Mesendoderm (in vitro differentiated cells): Measurements from ENCODE around the gene NPR1.

ENCODE experiments used
- DNase-seq: peaks from one replicate; pipeline ENCODE4 v3.0.0; 2013
- H2AK5ac ChIP-seq: 2 replicates; pipeline ENCODE4 v1.6.1; 2013; ENCODE audit warnings: low read length, inconsistent platforms
- H2BK120ac ChIP-seq: 2 replicates; pipeline ENCODE4 v1.6.1; 2013; ENCODE audit warnings: low read depth, mild to moderate bottlenecking, low read length, moderate library complexity, mixed read lengths
- H2BK15ac ChIP-seq: replicated peaks from 2 replicates; pipeline ENCODE4 v1.6.1; 2013; ENCODE audit warnings: low read depth, mild to moderate bottlenecking, moderate library complexity
- H2BK5ac ChIP-seq: 2 replicates; pipeline ENCODE4 v1.6.1; 2013; ENCODE audit warnings: low read length, inconsistent platforms
- H3K18ac ChIP-seq: 2 replicates; pipeline ENCODE4 v1.6.1; 2013; ENCODE audit warnings: mild to moderate bottlenecking, low read length, mixed read lengths
- H3K23ac ChIP-seq: one replicate; pipeline ENCODE4 v1.6.1; 2013; ENCODE audit warnings: low read length
- H3K27ac ChIP-seq: 2 replicates; pipeline ENCODE4 v1.5.1; 2013; ENCODE audit warnings: low read depth, mild to moderate bottlenecking, inconsistent platforms, low read length, moderate library complexity
- H3K27me3 ChIP-seq: 2 replicates; pipeline ENCODE4 v1.6.1; 2013; ENCODE audit warnings: low read length, control low read depth, mild to moderate bottlenecking, inconsistent platforms; ENCODE audit not compliant: insufficient read depth, poor library complexity
- H3K36me3 ChIP-seq: 2 replicates; pipeline ENCODE4 v1.6.1; 2013; ENCODE audit warnings: low read length, inconsistent platforms; ENCODE audit not compliant: control insufficient read depth, insufficient read depth
- H3K4ac ChIP-seq: one replicate; pipeline ENCODE4 v1.6.1; 2013; ENCODE audit warnings: low read depth, mild to moderate bottlenecking, low read length, moderate library complexity
- H3K4me1 ChIP-seq: 2 replicates; pipeline ENCODE4 v1.6.1; 2013; ENCODE audit warnings: low read depth, low read length, inconsistent platforms; ENCODE audit not compliant: control insufficient read depth
- H3K4me2 ChIP-seq: 2 replicates; pipeline ENCODE4 v1.6.1; 2013; ENCODE audit warnings: low read length
- H3K4me3 ChIP-seq: 2 replicates; pipeline ENCODE4 v1.5.1; 2013; ENCODE audit warnings: mild to moderate bottlenecking, low read length
- H3K56ac ChIP-seq: one replicate; pipeline ENCODE4 v1.6.1; 2013; ENCODE audit warnings: low read length
- H3K79me1 ChIP-seq: 2 replicates; pipeline ENCODE4 v1.6.1; 2013; ENCODE audit warnings: low read length, inconsistent platforms
- H3K79me2 ChIP-seq: 2 replicates; pipeline ENCODE4 v1.6.1; 2013; ENCODE audit warnings: mild to moderate bottlenecking, low read length; ENCODE audit not compliant: control insufficient read depth, insufficient read depth
- H3K9ac ChIP-seq: 2 replicates; pipeline ENCODE4 v1.6.1; 2013; ENCODE audit warnings: low read length, inconsistent platforms
- H4K5ac ChIP-seq: one replicate; pipeline ENCODE4 v1.6.1; 2013; ENCODE audit warnings: low read length
- H4K8ac ChIP-seq: one replicate; pipeline ENCODE4 v1.6.1; 2013; ENCODE audit warnings: low read depth, mild to moderate bottlenecking, control low read depth, low read length, moderate library complexity
- WGBS: extraction: QIAGEN DNeasy Blood & Tissue Kit; methylation state at CpG from one replicate; pipeline ENCODE4 v1.1.7; 2013; ENCODE audit warnings: low lambda C conversion rate, missing lambda C conversion rate; ENCODE audit not compliant: insufficient coverage; ENCODE audit errors: extremely low coverage; 5-methylcytosine and 5-hydroxymethylcytosine counted together

The NPR1 gene

DNA sequence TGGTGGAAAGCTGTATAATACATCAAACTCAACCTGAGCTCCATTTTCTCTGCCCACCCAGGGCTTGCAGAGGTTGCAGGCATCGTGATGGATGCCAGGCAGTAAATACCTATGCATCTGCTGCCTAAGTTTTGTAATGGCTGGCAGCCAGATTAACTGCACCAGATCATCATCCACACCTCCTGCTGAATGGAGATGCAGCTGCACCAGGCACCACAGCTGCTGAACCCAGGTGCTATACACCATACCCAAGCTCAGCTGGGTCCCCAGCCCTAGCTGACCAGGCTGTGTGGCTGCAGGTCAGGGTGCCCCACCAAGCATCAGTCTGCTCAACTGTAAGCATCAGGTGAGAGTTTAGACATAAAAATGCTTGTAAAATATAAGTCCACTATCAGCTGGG, 26.7 kb upstream of the NPR1 start:
- Histone ChIP-seq H3K56ac (no peak overlapping the region), H2BK15ac (no peak overlapping the region), H3K27ac (no peak overlapping the region), H3K4ac (no peak overlapping the region), H3K23ac (no peak overlapping the region), H3K9ac (no peak overlapping the region), H3K18ac (no peak overlapping the region), H3K36me3 (no peaks in the 10 kb centered on the region), H3K4me1 (peaks cover 2% of the 10 kb centered on the region), H3K79me2 (no peaks in the 10 kb centered on the region), H3K79me1 (no peaks in the 10 kb centered on the region), H3K4me3 (no peak overlapping the region), H2BK5ac (no peak overlapping the region), H2AK5ac (peak overlapping the region; percentile 18), H4K8ac (no peak overlapping the region), H3K27me3 (no peaks in the 10 kb centered on the region), H4K5ac (no peak overlapping the region), H2BK120ac (no peak overlapping the region), H3K4me2 (no peak overlapping the region)
- WGBS, result no CpG with 5 or more reads among the region's 1 CpG
- no peak for DNase-seq

DNA sequence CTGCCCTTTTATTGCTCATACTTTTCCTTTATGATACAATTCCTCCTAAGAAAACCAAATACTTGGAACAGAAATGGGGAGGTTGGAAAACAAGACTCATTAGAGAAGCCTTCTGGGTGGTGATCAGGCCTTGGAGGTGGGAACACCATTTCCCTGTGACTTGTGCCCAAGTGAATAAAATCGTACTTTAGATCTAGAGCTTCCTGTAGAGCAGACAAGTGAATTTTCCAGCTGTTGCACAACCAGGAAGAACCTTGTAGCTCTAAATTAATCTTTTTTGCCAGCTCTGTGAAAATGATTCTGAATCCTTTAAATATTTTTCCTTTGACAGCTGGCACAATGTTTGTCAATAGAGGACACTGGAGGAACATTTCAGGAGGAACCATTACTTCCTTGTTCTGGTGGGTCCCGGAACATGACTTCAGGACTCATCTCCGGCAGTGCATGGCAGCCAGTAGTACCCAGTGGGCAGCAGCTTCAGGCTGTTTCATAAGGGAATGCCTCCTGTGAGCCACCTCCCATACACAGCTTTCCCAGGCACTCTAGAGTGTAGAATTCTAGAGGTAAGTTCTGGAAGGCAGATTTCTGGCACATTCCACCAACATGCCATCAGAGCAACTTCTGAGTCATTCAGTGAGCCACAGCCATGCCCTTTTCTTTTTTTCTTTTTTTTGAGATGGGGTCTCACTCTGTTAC, 25.5 kb upstream of the NPR1 start:
- Histone ChIP-seq H3K23ac (no peak overlapping the region), H4K5ac (no peak overlapping the region), H3K4me1 (peaks cover 2% of the 10 kb centered on the region), H3K27me3 (no peaks in the 10 kb centered on the region), H3K18ac (no peak overlapping the region), H3K56ac (no peak overlapping the region), H4K8ac (no peak overlapping the region), H3K9ac (no peak overlapping the region), H2AK5ac (no peak overlapping the region), H3K27ac (no peak overlapping the region), H3K4ac (no peak overlapping the region), H3K4me2 (no peak overlapping the region), H3K4me3 (no peak overlapping the region), H2BK15ac (no peak overlapping the region), H3K79me1 (no peaks in the 10 kb centered on the region), H3K36me3 (no peaks in the 10 kb centered on the region), H3K79me2 (no peaks in the 10 kb centered on the region), H2BK5ac (no peak overlapping the region), H2BK120ac (no peak overlapping the region)
- peak; percentile 63 for DNase-seq
- WGBS, result no CpG with 5 or more reads among the region's 3 CpGs

DNA sequence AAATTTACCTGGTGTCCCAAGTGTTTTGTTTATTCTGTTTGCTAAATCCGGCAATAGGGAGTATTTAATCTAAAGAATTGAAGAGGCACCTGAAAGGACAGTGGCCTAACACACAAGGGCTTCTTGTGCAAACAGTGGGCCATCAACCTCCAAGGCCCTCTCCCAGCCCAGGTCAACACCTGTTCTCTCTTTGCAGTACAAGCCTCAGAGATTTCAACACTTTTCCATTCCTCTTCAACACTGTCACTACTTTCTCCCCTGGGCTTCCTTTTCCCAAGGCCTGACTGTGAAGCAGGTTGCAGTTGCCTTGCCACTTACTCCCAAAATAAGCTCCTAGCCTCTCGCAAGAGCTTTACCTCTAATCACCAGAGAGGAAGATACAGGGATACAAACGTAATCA, 23.2 kb upstream of the NPR1 start:
- Histone ChIP-seq H2BK5ac (no peak overlapping the region), H3K23ac (no peak overlapping the region), H2AK5ac (no peak overlapping the region), H3K4me3 (no peak overlapping the region), H3K4me1 (peaks cover 3% of the 10 kb centered on the region), H4K5ac (no peak overlapping the region), H3K9ac (no peak overlapping the region), H3K27me3 (no peaks in the 10 kb centered on the region), H3K79me2 (peaks cover 4% of the 10 kb centered on the region), H3K18ac (no peak overlapping the region), H2BK120ac (no peak overlapping the region), H3K4ac (no peak overlapping the region), H3K27ac (no peak overlapping the region), H3K4me2 (no peak overlapping the region), H3K79me1 (peaks cover 4% of the 10 kb centered on the region), H2BK15ac (no peak overlapping the region), H3K56ac (no peak overlapping the region), H3K36me3 (no peaks in the 10 kb centered on the region), H4K8ac (no peak overlapping the region)
- no CpG with 5 or more reads among the region's 3 CpGs for WGBS
- DNase-seq, result no peak

DNA sequence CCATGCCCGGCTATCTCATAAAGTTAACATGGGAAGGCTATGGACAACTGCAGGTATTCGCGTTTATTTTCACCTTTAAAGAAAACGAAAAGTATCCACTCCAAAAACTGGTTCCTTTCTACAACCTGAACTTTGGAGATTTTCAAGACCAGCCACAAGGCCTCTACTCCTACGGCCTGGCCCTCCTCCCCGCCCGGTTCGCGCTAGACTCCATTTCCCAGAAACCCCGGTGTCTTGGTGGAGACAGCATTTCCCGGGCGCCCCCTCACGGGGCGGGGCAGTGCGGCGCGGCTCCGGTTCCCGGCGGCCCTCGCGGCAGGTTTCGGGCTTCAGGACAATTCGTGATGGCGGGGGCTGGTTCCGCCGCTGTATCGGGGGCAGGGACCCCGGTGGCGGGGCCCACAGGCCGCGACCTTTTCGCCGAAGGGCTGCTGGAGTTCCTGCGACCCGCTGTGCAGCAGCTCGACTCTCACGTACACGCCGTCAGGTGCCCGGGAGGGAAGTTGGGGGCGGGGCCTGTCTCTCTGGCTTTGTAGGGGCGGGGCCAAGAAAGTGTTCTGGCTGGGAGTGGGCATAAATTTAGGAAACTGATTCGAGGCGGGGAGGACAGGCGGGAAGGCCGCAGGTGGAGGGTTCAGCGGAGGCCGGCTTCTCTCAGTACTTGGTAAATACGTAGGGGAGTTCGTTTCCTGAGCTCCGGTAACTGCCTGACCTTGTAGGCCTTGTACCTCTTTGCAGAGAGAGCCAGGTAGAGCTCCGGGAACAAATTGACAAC, 19.9 kb upstream of the NPR1 start, which contains the start of gene SNAPIN:
TSS of gene SNAPIN (plus strand) at position 304 of the 775 bp plus-strand sequence. CDS start at position 345, 41 bp downstream.
- Histone ChIP-seq H3K36me3 (peaks cover 10% of the 10 kb centered on the region), H4K8ac (no peak within 1 kb of the TSS), H3K18ac (peak within 1 kb of the TSS; percentile 63), H2BK15ac (no peak within 1 kb of the TSS), H3K4me3 (peak within 1 kb of the TSS; percentile 91), H3K4me1 (peaks cover 3% of the 10 kb centered on the region), H3K23ac (no peak within 1 kb of the TSS), H4K5ac (no peak within 1 kb of the TSS), H2BK120ac (no peak within 1 kb of the TSS), H2AK5ac (no peak within 1 kb of the TSS), H3K27me3 (no peaks in the 10 kb centered on the region), H3K4ac (no peak within 1 kb of the TSS), H3K4me2 (peak within 1 kb of the TSS; percentile 98), H2BK5ac (peak within 1 kb of the TSS; percentile 77), H3K27ac (peak within 1 kb of the TSS; percentile 83), H3K9ac (peak within 1 kb of the TSS; percentile 88), H3K56ac (peak within 1 kb of the TSS; percentile 94), H3K79me1 (peaks cover 4% of the 10 kb centered on the region), H3K79me2 (peaks cover 4% of the 10 kb centered on the region)
- peak; percentile 95 for DNase-seq
- no CpG with 5 or more reads among the region's 53 CpGs for WGBS

DNA sequence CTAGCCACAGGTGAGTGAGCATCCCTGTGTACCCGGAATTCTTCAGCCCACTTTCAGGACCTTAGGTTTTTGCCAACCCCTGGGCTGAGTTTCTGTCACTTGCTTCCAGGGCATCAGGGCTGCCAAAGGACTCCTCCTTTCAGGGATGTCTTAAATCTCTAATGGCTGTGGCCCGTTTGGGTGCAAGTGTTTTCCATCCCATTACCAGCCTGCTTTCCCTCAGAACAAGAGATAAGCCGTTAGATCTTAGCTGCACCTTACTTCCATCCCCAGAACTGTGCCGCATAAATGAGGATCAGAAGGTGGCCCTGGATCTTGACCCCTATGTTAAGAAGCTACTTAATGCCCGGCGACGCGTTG, 19.3 kb upstream of the NPR1 start:
- Histone ChIP-seq H3K27ac (no peak overlapping the region), H3K4ac (no peak overlapping the region), H3K4me1 (peaks cover 3% of the 10 kb centered on the region), H4K5ac (no peak overlapping the region), H3K18ac (no peak overlapping the region), H2BK15ac (no peak overlapping the region), H3K4me3 (peak overlapping the region; percentile 91), H2BK120ac (no peak overlapping the region), H2BK5ac (no peak overlapping the region), H2AK5ac (no peak overlapping the region), H3K36me3 (peaks cover 10% of the 10 kb centered on the region), H3K56ac (peak overlapping the region; percentile 94), H3K23ac (no peak overlapping the region), H3K79me2 (peaks cover 4% of the 10 kb centered on the region), H3K4me2 (peak overlapping the region; percentile 98), H3K9ac (peak overlapping the region; percentile 88), H3K79me1 (peaks cover 4% of the 10 kb centered on the region), H3K27me3 (no peaks in the 10 kb centered on the region), H4K8ac (no peak overlapping the region)
- no CpG with 5 or more reads among the region's 8 CpGs for WGBS
- no peak for DNase-seq
